Stimulated activated CD4-positive, alpha-beta T cell treated with anti-CD3 and anti-CD28 coated beads, Interleukin-12 subunit alpha, Interleukin-12 subunit beta, amount 100 ng/mL, for 4 hours (primary cell): ENCODE results near the gene ABCA7.

ENCODE experiments used
- DNase-seq: peaks from one replicate; pipeline ENCODE4 v3.0.0-alpha.2; 2020

ABCA7 gene

DNA sequence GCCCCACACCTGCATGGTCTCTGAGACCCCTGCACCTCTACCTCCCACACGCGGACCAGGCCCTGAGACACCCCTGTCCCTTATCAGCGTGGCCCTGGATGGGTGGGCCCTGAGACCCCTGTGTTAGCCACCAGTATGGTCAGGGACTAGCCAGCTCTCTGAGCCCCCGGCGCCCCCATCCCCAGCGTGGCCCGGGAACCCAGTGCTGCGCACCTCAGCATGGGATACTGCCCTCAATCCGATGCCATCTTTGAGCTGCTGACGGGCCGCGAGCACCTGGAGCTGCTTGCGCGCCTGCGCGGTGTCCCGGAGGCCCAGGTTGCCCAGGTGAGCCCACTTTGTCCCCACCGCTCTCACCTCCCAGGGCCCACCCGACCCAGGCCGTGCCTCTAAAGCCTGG is 22.1 kb downstream of the ABCA7 start:
- no peak for DNase-seq

DNA sequence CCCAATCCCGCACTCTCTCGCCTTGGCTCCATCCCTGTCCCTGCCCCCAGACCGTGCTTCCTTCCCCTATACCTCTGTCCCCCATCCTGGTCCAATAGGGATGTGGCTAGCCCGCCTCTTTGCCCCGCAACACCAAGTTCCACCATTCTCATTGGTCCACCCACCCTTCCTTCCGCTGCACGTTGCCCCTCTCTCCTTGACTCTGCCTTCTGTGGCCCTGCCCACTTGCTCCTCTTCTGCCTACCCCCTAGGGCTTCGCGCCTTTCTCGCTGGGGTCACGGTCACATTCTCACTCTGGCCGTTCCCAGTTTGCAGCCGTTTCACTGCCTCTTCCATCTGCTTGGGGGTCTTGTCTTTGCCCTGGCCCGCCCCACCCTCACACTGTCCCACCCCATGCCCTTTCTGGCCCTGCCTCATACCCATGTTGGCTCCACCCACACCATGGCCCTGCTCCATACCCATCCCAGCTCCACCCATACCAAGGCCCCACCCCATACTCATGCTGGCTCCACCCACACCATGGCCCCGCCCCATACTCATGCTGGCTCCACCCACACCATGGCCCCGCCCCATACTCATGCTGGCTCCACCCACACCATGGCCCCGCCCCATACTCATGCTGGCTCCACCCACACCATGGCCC is 22.6 kb downstream of the ABCA7 start:
- DNase-seq = no peak

DNA sequence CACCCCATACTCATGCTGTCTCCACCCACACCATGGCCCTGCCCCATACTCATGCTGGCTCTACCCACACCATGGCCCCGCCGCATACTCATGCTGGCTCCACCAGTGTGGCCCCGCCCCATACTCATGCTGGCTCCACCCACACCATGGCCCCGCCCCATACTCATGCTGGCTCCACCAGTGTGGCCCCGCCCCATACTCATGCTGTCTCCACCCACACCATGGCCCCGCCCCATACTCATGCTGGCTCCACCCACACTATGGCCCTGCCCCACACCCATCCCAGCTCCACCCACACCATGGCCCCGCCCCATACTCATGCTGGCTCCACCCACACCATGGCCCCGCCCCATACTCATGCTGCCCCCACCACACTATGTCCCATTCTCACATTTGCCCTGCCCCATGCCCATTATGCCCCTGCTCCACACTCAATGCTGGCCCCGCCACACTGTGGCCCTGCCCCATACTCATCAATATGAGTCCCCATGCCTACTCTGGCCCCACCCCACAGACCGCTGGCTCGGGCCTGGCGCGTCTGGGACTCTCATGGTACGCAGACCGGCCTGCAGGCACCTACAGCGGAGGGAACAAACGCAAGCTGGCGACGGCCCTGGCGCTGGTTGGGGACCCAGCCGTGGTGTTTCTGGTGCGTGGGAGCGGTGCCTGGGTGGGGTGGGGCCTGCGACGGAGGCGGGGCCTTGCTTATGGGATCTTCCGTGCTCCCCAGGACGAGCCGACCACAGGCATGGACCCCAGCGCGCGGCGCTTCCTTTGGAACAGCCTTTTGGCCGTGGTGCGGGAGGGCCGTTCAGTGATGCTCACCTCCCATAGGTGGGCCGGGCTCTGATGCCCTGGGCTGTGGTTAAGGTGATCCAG is 23.4 kb downstream of the ABCA7 start:
- no peak for DNase-seq

DNA sequence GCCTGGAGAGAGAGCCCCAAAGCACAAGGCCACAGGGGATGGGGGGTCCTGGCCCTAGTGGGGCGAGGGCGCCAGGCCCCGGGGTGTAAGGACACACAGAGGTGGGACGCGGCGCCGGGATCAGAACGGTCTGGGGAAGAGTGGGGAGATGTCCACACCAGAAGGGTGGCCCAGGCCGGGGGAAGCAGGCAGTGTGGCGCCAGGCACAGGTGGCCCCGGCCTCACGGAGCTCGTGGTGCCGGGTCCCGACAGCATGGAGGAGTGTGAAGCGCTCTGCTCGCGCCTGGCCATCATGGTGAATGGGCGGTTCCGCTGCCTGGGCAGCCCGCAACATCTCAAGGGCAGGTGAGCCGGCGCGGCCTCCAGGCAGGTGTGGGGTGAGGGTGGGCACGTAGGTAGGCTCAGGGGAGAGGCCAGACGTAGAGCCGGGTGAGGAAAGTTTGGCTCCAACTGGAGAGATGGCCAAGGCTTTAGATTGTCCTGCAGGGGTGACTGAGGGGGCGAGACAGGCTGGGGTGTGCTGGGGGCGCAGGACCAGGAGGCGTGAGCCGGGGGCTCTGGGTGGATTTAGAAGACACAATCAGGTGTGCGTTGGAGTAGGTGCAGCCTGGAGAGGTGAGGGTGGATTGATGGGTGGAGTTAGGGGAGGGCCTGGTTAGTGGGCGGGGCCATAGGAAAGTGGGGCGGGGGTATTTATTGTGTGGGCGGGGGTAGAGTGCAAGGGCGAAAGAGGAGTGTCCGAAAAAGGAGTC is 24.2 kb downstream of the ABCA7 start:
- DNase-seq = no peak

DNA sequence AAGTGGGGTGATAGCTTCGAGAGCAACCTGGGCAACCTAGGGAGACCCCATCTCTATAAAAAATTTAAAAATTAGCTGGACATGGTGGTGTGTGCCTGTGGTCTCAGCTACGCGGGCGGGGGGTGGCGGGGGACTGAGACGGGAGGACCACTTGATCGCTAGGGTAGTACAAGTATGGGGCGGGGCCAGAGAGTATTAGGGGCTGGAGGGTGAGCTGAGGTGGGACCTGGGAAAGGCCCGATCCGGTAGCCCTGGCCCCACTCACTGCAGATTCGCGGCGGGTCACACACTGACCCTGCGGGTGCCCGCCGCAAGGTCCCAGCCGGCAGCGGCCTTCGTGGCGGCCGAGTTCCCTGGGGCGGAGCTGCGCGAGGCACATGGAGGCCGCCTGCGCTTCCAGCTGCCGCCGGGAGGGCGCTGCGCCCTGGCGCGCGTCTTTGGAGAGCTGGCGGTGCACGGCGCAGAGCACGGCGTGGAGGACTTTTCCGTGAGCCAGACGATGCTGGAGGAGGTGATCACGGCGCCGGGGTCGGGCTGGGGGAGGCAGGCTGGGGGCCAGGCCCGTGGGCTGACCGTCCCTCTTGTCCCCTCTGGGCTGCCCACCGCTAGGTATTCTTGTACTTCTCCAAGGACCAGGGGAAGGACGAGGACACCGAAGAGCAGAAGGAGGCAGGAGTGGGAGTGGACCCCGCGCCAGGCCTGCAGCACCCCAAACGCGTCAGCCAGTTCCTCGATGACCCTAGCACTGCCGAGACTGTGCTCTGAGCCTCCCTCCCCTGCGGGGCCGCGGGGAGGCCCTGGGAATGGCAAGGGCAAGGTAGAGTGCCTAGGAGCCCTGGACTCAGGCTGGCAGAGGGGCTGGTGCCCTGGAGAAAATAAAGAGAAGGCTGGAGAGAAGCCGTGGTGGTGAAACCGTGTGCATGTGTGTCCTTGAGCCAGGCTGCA is 25.0 kb downstream of the ABCA7 start:
- peak; percentile 72 for DNase-seq

DNA sequence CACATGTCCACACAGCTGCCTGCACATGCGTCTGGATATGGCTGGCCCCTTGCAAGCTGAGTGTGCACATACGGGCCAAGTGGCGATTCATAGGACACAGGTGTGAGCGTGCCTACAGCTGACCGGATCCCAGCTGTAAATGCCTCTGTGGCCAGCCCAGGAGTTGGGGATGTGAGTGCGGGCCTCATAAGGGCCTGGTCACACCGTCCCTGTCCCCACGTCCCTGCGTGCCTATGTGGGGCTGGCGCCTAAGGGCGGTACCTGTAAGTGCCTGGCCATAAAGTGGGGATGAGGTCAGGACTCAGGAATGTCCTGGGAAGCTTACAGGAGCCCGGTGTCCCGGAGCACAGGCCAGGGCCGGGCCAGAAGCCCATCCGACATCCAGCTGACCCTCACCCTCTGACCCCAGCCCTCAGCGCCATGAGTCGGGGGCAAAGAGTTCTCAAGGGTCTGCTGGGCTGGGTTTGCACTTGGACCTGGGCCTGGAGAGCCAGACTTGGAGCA is 25.8 kb downstream of the ABCA7 start:
- no peak for DNase-seq

DNA sequence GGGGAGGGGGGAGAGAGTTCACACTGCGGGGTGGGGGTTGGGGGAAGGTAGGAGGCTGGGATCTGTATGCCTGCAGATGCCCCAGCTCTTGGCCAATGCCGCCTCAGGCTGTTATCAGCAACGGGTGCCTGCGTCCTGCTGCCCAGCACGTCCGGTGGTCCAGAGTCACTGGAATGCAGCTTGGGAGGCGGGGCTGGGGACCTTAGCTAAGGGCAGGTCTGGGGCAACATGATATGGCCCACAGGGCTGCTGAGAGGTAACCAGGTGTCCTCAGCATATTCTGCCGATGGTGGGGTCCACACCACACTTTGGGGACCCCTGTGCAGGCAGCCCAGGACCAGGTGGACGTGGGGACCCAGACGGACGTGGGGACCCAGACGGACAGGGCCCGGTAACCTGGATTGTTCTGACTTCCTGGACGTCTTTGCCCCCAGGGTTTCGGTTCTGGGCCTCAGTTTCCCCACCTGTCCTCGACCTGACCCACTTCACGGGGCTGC is 26.4 kb downstream of the ABCA7 start:
- no peak for DNase-seq

DNA sequence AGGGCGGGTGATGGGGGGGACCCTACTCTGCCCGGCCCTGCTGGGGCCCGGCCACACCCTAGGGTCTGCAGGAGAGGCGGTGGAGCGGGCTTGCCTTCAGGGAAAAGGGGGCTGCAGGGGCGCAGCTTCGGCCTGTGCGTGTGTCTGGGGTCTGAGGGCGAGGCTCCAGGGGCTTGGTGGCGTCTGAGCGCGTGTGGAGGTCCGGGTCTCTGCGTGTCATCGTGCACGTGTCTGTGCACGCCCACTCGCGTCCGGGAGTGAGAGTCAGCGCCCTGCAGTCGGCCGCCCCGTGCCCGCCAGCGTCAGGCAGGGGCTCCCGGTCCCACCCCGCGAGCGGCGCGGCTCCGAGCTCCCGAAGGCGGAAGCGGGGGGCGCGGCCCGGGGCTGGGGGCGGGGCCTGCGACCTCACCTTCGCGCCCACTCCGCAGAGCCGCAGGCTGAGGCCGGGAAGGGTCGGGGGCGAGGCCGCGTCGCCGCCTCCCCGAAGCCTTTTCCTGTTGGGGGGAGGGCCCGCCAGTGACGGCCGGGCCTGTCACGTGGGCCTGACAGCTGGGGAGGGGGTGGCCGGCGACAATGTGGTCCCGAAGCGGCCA is 26.9 kb downstream of the ABCA7 start, which contains the start of gene ARHGAP45:
ARHGAP45 (plus strand) TSS at position 420 of the 593 bp plus-strand sequence. CDS start 239 bp downstream, outside the sequence.
- peak; percentile 79 for DNase-seq

DNA sequence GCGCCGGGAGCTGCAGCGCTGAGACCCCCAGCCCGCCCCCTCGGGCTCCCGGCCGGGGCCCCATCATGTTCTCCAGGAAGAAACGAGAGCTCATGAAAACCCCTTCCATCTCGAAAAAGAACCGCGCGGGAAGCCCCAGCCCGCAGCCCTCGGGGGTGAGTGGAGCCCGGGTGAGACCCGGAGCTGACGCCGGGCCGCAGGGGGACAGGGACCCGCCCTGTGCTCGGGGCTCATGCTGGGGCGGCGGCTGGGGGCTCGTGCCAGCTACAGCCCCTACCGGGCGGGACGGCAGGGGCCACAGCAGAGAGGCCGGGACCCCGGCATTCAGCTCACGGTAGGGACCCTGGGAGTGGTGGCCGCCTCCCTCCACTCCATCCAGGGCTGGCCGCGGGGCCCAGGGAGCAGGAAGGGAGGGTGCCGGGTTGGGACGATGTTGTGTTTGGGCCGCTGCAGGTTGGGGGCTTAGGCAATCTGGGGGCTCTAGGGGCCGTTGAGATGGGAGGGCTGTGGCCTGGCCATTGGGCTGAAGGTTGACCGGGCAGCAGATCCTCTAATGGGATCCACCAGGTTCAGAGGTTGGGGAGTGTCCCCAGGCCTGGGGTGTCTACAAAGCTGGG is 27.5 kb downstream of the ABCA7 start:
- peak; percentile 55 for DNase-seq

DNA sequence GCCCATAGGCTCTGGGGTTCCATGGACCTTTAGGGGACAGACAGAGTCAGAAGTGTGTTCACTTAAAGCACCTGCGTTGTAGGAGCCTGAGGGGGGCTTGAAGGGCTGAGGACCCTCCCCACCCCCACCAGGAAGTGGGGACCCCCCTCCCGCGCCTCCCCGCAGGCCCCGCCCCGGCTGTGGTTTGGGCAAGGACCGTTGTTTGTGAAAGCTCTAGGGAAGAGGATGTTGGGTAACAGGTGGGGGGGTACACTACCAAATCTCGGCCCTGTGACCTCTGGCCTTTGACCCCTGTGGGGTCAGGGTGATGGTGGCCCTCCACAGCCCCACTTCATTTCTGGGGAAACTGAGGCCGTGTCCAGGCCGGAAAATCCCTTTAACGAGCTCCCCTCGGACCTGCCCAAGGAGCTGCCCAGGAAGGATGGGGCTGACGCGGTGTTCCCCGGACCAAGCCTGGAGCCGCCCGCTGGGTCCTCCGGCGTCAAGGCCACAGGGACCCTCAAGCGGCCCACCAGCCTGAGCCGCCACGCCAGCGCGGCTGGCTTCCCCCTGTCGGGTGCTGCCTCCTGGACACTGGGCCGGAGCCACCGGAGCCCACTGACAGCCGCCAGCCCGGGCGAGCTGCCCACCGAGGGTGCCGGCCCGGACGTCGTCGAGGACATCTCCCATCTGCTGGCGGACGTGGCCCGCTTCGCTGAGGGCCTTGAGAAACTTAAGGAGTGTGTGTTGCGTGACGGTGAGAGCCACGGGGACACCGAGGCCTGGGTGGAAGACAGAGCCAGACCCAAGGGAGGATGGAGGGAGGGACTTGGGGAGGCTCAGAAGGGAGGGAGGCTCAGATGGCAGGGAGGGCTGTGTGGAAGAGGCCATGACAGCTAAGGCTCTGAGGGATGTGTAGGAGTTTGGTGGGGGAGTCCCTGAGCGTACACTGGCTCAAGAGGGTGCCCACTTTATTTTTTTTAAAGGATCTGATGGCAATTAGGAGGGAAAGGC is 28.4 kb downstream of the ABCA7 start:
- no peak for DNase-seq

DNA sequence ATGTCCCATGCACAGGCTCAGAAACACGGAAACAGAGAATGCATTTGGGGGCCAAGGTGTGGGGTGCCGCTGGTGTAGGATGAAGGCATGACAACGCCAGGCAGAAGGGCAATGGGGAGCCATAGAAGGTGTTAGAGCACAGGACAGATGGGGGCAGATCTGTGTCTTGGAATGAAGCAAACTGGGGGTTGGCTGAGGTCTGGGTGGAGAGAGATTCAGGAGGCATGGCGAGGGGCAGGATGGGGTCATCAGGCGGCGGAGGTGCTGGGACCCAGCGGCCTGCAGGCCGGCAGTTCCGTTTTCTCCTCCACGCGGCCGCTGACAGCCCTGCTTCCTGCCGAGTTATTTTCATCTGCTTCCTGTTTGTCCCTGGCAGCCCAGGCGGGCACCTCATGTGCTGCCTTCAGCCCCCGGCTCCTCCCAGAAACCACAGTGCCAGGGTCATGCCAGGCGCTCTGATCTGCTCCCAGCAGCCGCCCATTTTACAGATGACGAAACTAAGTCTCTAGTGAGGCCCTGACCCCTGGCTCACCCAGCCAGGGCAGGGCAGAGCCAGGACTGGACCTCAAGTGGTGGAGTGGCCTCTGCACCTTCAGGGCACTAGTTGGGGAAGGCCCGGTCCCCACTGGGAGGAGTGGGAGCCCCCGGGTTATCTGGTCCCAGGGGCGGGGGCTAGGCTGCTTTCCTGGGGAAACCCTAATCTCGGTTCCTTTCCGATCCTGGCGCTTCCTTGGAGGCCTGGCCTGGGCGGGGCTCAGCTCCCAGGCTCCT is 29.3 kb downstream of the ABCA7 start:
- no peak for DNase-seq

DNA sequence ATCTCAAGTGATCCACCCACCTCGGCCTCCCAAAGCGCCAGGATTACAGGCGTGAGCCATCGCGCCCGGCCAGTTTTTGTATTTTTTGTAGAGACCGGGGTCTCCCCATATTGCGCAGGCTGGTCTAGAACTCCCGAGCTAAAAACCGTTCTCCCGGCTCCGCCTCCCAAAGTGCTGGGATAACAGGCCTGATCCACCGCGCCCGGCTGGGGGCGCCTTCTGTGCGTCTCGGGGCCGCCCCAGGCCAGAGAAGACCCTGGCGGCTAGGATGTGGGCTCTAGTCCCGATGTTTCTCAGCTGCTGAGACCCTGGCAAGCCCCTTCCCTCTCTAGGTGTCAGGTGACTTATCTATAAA is 30.6 kb downstream of the ABCA7 start:
- DNase-seq = no peak

DNA sequence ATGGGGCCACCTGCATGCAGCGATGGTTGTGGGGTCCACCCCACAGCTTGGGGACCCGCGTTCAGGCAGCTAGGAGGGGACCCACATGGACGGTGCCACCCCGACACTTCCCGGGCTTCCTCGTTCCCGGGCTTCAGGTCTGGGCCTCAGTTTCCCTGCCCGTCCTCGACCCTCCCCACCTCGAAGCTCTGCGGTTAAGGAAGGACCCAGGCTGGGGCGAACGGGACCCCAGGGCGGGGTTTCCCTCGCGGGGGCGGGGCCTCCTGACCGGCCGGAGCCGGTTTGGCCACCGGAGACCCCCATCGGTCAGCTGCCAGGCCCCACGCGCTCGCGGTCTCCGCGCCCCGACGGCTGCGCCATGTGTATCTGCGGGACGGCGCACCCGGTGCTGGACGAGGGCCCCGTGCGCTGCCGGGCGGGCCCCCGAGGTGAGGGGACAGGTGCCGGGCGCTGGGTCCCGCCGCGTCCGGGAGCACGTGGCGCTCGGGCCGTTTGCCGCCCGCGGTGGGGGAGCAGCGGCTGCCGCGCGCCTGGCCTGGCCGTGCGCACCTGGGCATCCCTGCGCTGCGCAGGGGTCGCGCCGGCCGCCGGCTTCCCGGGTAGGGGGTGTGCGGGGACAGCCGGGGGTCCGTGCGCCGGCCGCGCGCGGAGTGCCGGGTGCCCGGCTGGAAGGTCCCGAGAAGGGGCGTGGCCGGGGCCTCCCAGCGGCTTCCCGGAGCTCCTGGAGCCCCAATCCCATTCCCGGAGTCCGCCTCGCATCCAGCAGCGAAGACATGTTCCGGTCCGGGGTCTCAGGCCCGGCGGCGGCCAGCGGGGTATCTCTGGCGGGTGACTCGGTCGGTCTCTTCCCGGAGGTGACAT is 31.3 kb downstream of the ABCA7 start:
- DNase-seq = no peak

DNA sequence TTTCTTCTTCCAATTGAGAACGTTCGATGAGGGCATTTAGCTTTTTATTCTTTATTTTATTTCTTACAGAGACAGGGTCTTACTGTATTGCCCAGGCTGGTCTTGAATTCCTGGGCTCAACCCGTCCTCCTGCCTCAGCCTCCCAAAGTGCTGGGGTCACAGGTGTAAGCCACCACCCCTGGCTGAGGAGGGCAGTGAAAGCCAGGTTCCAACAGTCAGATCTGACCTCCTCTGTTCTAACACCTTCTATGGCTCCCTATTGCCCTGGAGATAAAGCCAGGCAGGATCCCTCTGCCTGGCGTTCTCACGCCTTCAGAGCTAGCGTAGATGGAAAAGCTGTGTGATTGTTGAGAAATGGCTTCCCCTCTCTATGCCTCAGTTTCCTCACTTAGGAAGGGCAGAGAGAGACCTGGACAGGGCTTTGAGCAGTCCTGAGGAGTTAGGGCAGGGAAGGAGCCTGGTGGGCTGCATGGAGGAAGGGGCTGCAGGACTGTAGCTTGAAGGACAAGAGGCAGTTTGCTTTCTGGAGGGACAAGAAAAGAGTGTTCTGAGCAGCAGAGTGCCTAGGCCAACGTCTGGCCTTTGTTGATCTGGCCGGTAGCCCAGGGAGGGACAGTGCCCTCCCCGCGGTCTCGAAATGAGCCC is 32.6 kb downstream of the ABCA7 start:
- no peak for DNase-seq

DNA sequence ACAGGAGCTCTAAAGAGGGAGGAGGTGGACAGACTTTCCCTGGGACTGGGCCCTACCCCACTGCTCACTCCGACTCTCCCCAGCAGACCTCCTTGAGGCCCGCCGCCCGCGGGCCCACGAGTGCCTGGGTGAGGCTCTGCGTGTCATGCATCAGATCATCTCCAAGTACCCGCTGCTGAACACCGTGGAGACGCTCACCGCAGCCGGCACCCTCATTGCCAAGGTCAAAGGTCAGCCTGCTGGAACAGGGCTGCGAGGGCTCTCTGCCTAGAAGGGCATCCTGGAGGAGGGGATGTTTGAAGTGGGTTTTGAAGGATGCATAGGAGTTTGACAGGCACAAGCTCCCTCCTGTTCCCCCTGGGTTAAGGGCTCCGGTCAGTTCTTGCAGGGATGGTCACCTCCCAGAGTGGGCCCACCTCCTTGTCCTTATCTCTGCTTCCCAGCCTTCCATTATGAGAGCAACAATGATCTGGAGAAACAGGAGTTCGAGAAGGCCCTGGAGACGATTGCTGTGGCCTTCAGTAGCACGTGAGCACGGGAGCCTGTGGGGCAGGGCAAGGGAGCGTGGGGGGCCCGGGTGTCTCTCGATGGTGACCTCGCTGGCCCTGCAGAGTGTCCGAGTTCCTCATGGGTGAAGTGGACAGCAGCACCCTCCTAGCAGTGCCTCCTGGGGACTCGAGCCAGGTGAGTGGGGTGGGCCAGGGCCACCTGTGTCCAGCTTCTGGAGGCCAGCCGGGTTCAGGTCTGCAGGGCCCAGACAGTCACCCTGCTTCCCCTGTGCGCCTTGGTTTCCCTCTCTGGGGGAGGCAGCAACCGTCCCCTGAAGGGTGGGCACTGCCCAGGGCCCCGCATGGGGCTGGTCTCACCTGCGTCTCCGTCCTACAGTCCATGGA is 33.4 kb downstream of the ABCA7 start:
- DNase-seq = no peak

DNA sequence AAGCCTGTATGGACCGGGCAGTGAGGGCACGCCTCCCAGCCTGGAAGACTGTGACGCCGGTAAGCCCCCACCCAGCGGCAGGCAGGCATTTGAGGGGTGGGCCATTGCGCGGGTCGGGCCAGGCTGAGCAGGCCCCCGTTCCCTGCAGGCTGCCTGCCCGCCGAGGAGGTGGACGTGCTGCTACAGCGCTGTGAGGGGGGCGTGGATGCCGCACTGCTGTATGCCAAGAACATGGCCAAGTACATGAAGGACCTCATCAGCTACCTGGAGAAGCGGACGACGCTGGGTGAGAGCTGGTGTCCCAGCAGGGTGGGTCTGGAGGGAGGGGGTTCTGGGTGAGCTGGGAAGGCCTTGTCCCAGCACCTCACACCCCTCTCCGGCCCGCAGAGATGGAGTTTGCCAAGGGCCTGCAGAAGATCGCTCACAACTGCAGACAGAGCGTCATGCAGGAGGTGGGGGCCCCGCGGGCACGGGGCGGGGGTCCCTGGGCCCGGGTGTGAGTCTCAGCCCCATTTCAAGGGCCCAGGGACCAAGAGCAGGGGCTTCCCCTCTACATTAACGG is 34.1 kb downstream of the ABCA7 start:
- DNase-seq = no peak
